ENCODE measurements around the gene GSKIP.

The GSKIP gene

GRCh38 chr14:96390965-96391292 is 27.6 kb downstream of the GSKIP start:
- peak overlapping the region; percentile 6 to 88 for H3K27ac Mint-ChIP-seq
- H3K36me3 Mint-ChIP-seq (ENCODE audit: insufficient read depth), result peaks cover 7% of the 10 kb centered on the region
- H3K27me3 Mint-ChIP-seq, result no peaks in the 10 kb centered on the region
- no peaks in the 10 kb centered on the region for H3K9me3 Mint-ChIP-seq
- peak overlapping the region; percentile 91 to 94 for H3K4me3 Mint-ChIP-seq
- ATAC-seq (replicated peaks) (no peak), DNase-seq (no peak)
- H3K4me1 Mint-ChIP-seq (ENCODE audit: low read depth in 2 of 2), result peaks cover 5 to 7% of the 10 kb centered on the region in 2 donors

- Mint-ChIP-seq H3K9me3 (no peaks in the 10 kb centered on the region), H3K36me3 (ENCODE audit: insufficient read depth) (peaks cover 7% of the 10 kb centered on the region), H3K4me3 (peak overlapping the region; percentile 91 to 94), H3K27me3 (no peaks in the 10 kb centered on the region), H3K4me1 (ENCODE audit: low read depth in 2 of 2) (peaks cover 5 to 7% of the 10 kb centered on the region in 2 donors), H3K27ac (peak overlapping the region; percentile 6 to 88)
- peak; percentile 100 for DNase-seq
- peak; percentile 89 for ATAC-seq (replicated peaks)
Measured at GRCh38 chr14:96391293-96392118, 28.2 kb downstream of the GSKIP start.

DNA sequence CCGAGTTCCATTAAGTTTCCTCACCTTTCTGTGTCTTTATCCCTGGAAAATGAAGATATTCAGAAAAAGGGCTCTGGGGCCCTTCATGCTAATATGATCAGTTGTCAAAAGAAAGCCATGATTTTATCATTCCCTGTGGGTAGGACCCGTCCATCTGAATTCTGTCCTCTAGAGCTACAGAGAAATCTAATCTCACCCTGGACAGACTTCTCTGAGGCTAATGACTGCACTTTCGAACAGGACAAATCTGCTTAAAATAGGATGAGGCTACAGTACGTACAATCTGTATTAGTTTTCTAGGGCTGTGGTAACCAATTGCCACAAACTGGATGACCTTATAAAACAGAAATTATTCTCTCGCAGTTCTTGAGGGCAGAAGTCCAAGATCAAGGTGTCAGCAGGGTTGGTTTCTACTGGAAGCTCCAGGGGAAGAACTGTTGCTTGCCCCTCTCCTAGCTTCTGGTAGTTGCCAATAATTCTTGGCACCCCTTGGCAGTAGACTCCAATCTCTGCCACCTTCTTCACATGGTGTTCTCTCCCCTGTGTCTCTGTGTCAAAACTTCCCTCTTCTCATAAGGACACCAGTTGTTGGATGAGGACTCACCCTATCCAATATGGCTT is 29.9 kb downstream of the GSKIP start:
- ATAC-seq (replicated peaks) (no peak), DNase-seq (no peak)
- H3K4me1 Mint-ChIP-seq (ENCODE audit: low read depth in 2 of 2), result peaks cover 5 to 7% of the 10 kb centered on the region in 2 donors
- no peaks in the 10 kb centered on the region for H3K9me3 Mint-ChIP-seq
- H3K4me3 Mint-ChIP-seq, result peak overlapping the region; percentile 91 to 94
- peaks cover 0 to 6% of the 10 kb centered on the region in 2 donors for H3K27me3 Mint-ChIP-seq
- H3K36me3 Mint-ChIP-seq (ENCODE audit: insufficient read depth), result peaks cover 7% of the 10 kb centered on the region
- H3K27ac Mint-ChIP-seq, result peak overlapping the region in 1 of 2 donors; percentile 52

DNA sequence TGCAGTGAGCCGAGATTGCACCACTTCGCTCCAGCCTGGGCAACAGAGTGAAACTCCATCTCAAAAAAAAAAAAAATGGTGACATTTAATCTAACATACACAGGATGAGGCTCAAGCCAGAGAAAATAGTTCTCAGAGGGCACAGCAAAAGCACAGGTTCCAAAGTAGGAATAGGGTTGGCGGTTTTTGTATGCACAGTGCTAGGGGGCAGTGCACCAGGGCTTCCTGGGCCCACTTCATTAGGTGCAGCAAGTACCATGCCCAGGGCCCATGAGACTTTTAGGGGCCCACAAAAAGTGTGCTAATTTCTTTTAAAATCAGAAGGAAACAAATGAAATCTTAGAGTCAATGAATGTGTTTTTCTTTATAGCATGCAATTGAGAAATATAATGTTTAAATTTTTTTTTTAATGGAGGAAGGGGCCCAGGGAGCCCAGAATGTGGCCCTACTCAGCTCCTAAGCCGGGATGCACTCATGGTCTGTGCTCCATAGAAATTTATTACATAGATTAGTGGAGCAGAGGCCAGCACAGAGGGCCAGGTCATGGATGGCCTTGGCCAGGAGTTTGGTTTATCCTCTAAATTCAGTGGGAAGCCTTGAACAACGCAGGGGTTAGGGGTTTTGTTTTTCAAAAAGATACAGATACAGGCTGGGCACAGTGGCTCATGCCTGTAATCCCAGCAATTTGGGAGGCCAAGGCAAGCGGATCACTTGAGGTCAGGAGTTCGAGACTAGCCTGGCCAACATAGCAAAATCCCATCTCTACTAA is 30.9 kb downstream of the GSKIP start:
- peaks cover 5 to 7% of the 10 kb centered on the region in 2 donors for H3K4me1 Mint-ChIP-seq (ENCODE audit: low read depth in 2 of 2)
- H3K9me3 Mint-ChIP-seq, result no peaks in the 10 kb centered on the region
- H3K36me3 Mint-ChIP-seq (ENCODE audit: insufficient read depth), result peaks cover 7% of the 10 kb centered on the region
- H3K27me3 Mint-ChIP-seq, result peaks cover 8 to 12% of the 10 kb centered on the region in 2 donors
- H3K4me3 Mint-ChIP-seq, result no peak overlapping the region
- DNase-seq (no peak), ATAC-seq (replicated peaks) (no peak)
- no peak overlapping the region for H3K27ac Mint-ChIP-seq

- H3K36me3 Mint-ChIP-seq (ENCODE audit: insufficient read depth), result no peaks in the 10 kb centered on the region
- no peak overlapping the region for H3K27ac Mint-ChIP-seq
- H3K4me1 Mint-ChIP-seq (ENCODE audit: low read depth in 2 of 2), result no peaks in the 10 kb centered on the region
- DNase-seq (no peak), ATAC-seq (replicated peaks) (no peak)
- no peaks in the 10 kb centered on the region for H3K9me3 Mint-ChIP-seq
- H3K4me3 Mint-ChIP-seq, result no peak overlapping the region
- H3K27me3 Mint-ChIP-seq, result peaks cover 44 to 45% of the 10 kb centered on the region in 2 donors
Measured at GRCh38 chr14:96398432-96398831, 35.1 kb downstream of the GSKIP start.

GRCh38 chr14:96398921-96399320 is 35.6 kb downstream of the GSKIP start:
- no peak for DNase-seq
- ATAC-seq (replicated peaks), result no peak
- Mint-ChIP-seq H3K27ac (no peak overlapping the region), H3K36me3 (ENCODE audit: insufficient read depth) (no peaks in the 10 kb centered on the region), H3K9me3 (no peaks in the 10 kb centered on the region), H3K4me3 (no peak overlapping the region), H3K27me3 (peaks cover 44 to 45% of the 10 kb centered on the region in 2 donors), H3K4me1 (ENCODE audit: low read depth in 2 of 2) (no peaks in the 10 kb centered on the region)

GRCh38 chr14:96399405-96399804 is 36.1 kb downstream of the GSKIP start:
- no peaks in the 10 kb centered on the region for H3K36me3 Mint-ChIP-seq (ENCODE audit: insufficient read depth)
- no peaks in the 10 kb centered on the region for H3K4me1 Mint-ChIP-seq (ENCODE audit: low read depth in 2 of 2)
- ATAC-seq (replicated peaks), result no peak
- H3K4me3 Mint-ChIP-seq, result no peak overlapping the region
- H3K27ac Mint-ChIP-seq, result no peak overlapping the region
- H3K9me3 Mint-ChIP-seq, result no peaks in the 10 kb centered on the region
- DNase-seq, result no peak
- H3K27me3 Mint-ChIP-seq, result peaks cover 44 to 45% of the 10 kb centered on the region in 2 donors

DNA sequence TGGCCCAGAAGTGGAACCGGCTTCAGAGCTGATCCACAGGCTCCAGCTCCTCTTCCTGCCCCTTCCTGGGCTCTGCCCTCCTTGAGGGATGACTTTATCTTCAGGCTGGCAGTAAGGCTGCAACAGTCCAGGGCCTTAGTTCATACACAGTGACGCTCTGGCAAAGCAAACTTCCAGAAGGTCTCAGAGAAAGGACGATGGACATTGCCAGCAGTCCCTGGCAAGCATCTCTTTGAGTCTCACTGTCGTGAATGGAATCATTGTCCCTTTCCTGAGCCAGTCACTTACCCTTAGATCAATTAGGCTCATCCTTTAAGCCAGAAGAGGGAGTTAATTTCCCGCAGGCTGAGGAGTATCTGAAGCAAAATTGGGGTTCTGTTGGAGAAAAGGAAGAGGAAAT is 37.2 kb downstream of the GSKIP start:
- no peaks in the 10 kb centered on the region for H3K36me3 Mint-ChIP-seq (ENCODE audit: insufficient read depth)
- H3K9me3 Mint-ChIP-seq, result no peaks in the 10 kb centered on the region
- no peak overlapping the region for H3K27ac Mint-ChIP-seq
- no peaks in the 10 kb centered on the region for H3K4me1 Mint-ChIP-seq (ENCODE audit: low read depth in 2 of 2)
- ATAC-seq (replicated peaks) (no peak), DNase-seq (no peak)
- H3K4me3 Mint-ChIP-seq, result no peak overlapping the region
- H3K27me3 Mint-ChIP-seq, result peaks cover 44 to 45% of the 10 kb centered on the region in 2 donors

GRCh38 chr14:96403409-96403808 is 40.1 kb downstream of the GSKIP start:
- no peak overlapping the region for H3K4me3 Mint-ChIP-seq
- ATAC-seq (replicated peaks), result no peak
- no peak overlapping the region for H3K27ac Mint-ChIP-seq
- no peaks in the 10 kb centered on the region for H3K36me3 Mint-ChIP-seq (ENCODE audit: insufficient read depth)
- H3K9me3 Mint-ChIP-seq, result no peaks in the 10 kb centered on the region
- H3K27me3 Mint-ChIP-seq, result peaks cover 38 to 45% of the 10 kb centered on the region in 2 donors
- no peak for DNase-seq
- H3K4me1 Mint-ChIP-seq (ENCODE audit: low read depth in 2 of 2), result no peaks in the 10 kb centered on the region

DNA sequence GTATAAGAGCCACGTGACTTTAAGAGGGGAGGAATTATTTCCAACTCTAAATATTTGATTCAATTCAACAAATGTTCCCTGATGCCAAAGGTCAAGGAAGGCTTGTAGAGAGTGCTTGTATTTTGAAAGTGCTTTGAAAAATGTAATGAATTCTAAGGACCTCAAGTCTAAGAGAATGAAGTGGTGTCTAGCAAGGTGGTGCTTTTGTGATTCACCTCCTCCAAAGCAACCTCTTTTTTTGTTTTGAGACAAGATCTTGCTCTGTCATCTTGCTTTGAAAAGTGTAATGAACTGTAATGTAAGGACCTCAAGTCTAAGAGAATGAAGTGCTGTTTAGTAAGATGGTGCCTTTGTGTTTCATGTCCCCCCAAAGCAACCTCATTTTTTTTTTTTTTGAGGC is 42.4 kb downstream of the GSKIP start:
- no peak for ATAC-seq (replicated peaks)
- H3K36me3 Mint-ChIP-seq (ENCODE audit: insufficient read depth), result no peaks in the 10 kb centered on the region
- no peak overlapping the region for H3K27ac Mint-ChIP-seq
- no peak for DNase-seq
- H3K4me3 Mint-ChIP-seq, result no peak overlapping the region
- H3K9me3 Mint-ChIP-seq, result no peaks in the 10 kb centered on the region
- H3K27me3 Mint-ChIP-seq, result peaks cover 18 to 22% of the 10 kb centered on the region in 2 donors
- H3K4me1 Mint-ChIP-seq (ENCODE audit: low read depth in 2 of 2), result no peaks in the 10 kb centered on the region

GRCh38 chr14:96407935-96408570 is 44.7 kb downstream of the GSKIP start:
- Mint-ChIP-seq H3K27ac (no peak overlapping the region), H3K9me3 (no peaks in the 10 kb centered on the region), H3K36me3 (ENCODE audit: insufficient read depth) (no peaks in the 10 kb centered on the region), H3K4me1 (ENCODE audit: low read depth in 2 of 2) (no peaks in the 10 kb centered on the region), H3K27me3 (peaks cover 0 to 8% of the 10 kb centered on the region in 2 donors), H3K4me3 (no peak overlapping the region)
- DNase-seq (no peak), ATAC-seq (replicated peaks) (no peak)

DNA sequence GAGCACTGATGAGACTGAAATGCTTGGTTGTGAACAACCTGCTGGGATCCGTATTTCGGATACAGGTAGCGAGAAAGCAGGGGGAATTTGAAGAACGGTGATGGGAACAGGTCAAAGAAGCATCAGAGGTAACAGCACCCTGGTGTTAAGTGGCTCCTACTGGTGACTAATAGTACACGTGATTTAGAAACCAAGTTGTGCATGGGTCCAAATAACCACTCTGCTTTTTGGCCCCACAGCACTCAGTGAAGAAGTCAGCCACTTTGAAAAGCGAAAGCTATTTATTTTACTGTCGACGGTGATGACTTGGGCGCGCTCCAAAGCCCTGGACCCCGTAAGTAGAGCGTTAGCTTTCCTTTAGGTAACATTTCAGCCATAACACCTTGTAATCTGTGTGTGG is 45.3 kb downstream of the GSKIP start:
- H3K36me3 Mint-ChIP-seq (ENCODE audit: insufficient read depth), result no peaks in the 10 kb centered on the region
- ATAC-seq (replicated peaks) (no peak), DNase-seq (no peak)
- peaks cover 0 to 13% of the 10 kb centered on the region in 2 donors for H3K27me3 Mint-ChIP-seq
- H3K4me1 Mint-ChIP-seq (ENCODE audit: low read depth in 2 of 2), result no peaks in the 10 kb centered on the region
- H3K9me3 Mint-ChIP-seq, result no peaks in the 10 kb centered on the region
- no peak overlapping the region for H3K27ac Mint-ChIP-seq
- no peak overlapping the region for H3K4me3 Mint-ChIP-seq

GRCh38 chr14:96409701-96410100 is 46.4 kb downstream of the GSKIP start:
- ATAC-seq (replicated peaks) (no peak), DNase-seq (no peak)
- no peaks in the 10 kb centered on the region for H3K36me3 Mint-ChIP-seq (ENCODE audit: insufficient read depth)
- H3K27ac Mint-ChIP-seq, result no peak overlapping the region
- no peak overlapping the region for H3K4me3 Mint-ChIP-seq
- no peaks in the 10 kb centered on the region for H3K4me1 Mint-ChIP-seq (ENCODE audit: low read depth in 2 of 2)
- H3K27me3 Mint-ChIP-seq, result peaks cover 0 to 19% of the 10 kb centered on the region in 2 donors
- H3K9me3 Mint-ChIP-seq, result no peaks in the 10 kb centered on the region
